Effector memory CD4-positive, alpha-beta T cell (primary cell): ENCODE data around the gene LRP1-AS.
A peak's percentile ranks its signal among the peaks of the same experiment; 100 is the strongest.

Experiments
- DNase-seq, 3 donors: peaks; one replicate each; pipeline ENCODE4 v3.0.0-alpha.2; 2020
- H3K27ac ChIP-seq: 2 replicates; pipeline ENCODE4 v1.7.0; 2013; ENCODE audit warnings: mild to moderate bottlenecking, low read length, moderate library complexity; ENCODE audit not compliant: insufficient read depth, poor library complexity, severe bottlenecking
- H3K27me3 ChIP-seq: replicated peaks from 2 replicates; pipeline ENCODE4 v1.7.0; 2013; ENCODE audit warnings: mild to moderate bottlenecking, low read length; ENCODE audit not compliant: insufficient read depth, control insufficient read depth, poor library complexity, severe bottlenecking
- H3K36me3 ChIP-seq: 2 replicates; pipeline ENCODE4 v1.7.0; 2013; ENCODE audit warnings: mild to moderate bottlenecking, low read length, moderate library complexity; ENCODE audit not compliant: control insufficient read depth, insufficient read depth
- H3K4me1 ChIP-seq: 2 replicates; pipeline ENCODE4 v1.7.0; 2013; ENCODE audit warnings: low read length, mild to moderate bottlenecking; ENCODE audit not compliant: control insufficient read depth, insufficient read depth, poor library complexity, severe bottlenecking
- H3K4me3 ChIP-seq: 2 replicates; pipeline ENCODE4 v1.7.0; 2013; ENCODE audit warnings: low read length, low read depth, mild to moderate bottlenecking; ENCODE audit not compliant: insufficient read depth, poor library complexity, severe bottlenecking
- H3K9me3 ChIP-seq: 2 replicates; pipeline ENCODE4 v1.7.0; 2013; ENCODE audit warnings: mild to moderate bottlenecking, low read length, moderate library complexity; ENCODE audit not compliant: control insufficient read depth

The LRP1-AS gene

GRCh38 chr12:57180321-57180989, 33.0 kb upstream of the LRP1-AS start:
- no peaks in the 10 kb centered on the region for H3K36me3 ChIP-seq

GRCh38 chr12:57179331-57180086, 32.1 kb upstream of the LRP1-AS start:
- DNase-seq: no peak
- Histone ChIP-seq H3K36me3 (no peaks in the 10 kb centered on the region), H3K27ac (no peak overlapping the region), H3K4me1 (no peaks in the 10 kb centered on the region), H3K4me3 (no peak overlapping the region), H3K27me3 (no peaks in the 10 kb centered on the region), H3K9me3 (no peaks in the 10 kb centered on the region)

More at GRCh38 chr12:57180321-57180989, 33.0 kb upstream of the LRP1-AS start:
- Histone ChIP-seq H3K27ac (no peak overlapping the region), H3K9me3 (no peaks in the 10 kb centered on the region), H3K4me1 (no peaks in the 10 kb centered on the region), H3K27me3 (no peaks in the 10 kb centered on the region), H3K4me3 (no peak overlapping the region)
- no peak for DNase-seq

GRCh38 chr12:57178213-57178612, 30.8 kb upstream of the LRP1-AS start:
- Histone ChIP-seq H3K4me3 (no peak overlapping the region), H3K36me3 (no peaks in the 10 kb centered on the region)

GRCh38 chr12:57177354-57177753, 29.9 kb upstream of the LRP1-AS start:
- Histone ChIP-seq H3K27ac (no peak overlapping the region), H3K36me3 (no peaks in the 10 kb centered on the region), H3K4me3 (no peak overlapping the region)

More at GRCh38 chr12:57178213-57178612, 30.8 kb upstream of the LRP1-AS start:
- DNase-seq: no peak
- H3K27ac ChIP-seq: no peak overlapping the region
- H3K27me3 ChIP-seq: no peaks in the 10 kb centered on the region
- H3K4me1 ChIP-seq: no peaks in the 10 kb centered on the region
- H3K9me3 ChIP-seq: no peaks in the 10 kb centered on the region

GRCh38 chr12:57176846-57177245, 29.4 kb upstream of the LRP1-AS start:
- H3K27me3 ChIP-seq: no peaks in the 10 kb centered on the region
- no peak for DNase-seq

More at GRCh38 chr12:57177354-57177753, 29.9 kb upstream of the LRP1-AS start:
- Histone ChIP-seq H3K4me1 (no peaks in the 10 kb centered on the region), H3K9me3 (no peaks in the 10 kb centered on the region), H3K27me3 (no peaks in the 10 kb centered on the region)
- DNase-seq: no peak

GRCh38 chr12:57176139-57176477, 28.7 kb upstream of the LRP1-AS start:
- no peak for DNase-seq
- no peak overlapping the region for H3K4me3 ChIP-seq
- H3K36me3 ChIP-seq: no peaks in the 10 kb centered on the region
- no peaks in the 10 kb centered on the region for H3K9me3 ChIP-seq
- H3K4me1 ChIP-seq: no peaks in the 10 kb centered on the region
- no peak overlapping the region for H3K27ac ChIP-seq
- no peaks in the 10 kb centered on the region for H3K27me3 ChIP-seq

More at GRCh38 chr12:57176846-57177245, 29.4 kb upstream of the LRP1-AS start:
- Histone ChIP-seq H3K27ac (no peak overlapping the region), H3K36me3 (no peaks in the 10 kb centered on the region), H3K9me3 (no peaks in the 10 kb centered on the region), H3K4me3 (no peak overlapping the region), H3K4me1 (no peaks in the 10 kb centered on the region)

- peak in 2 of 3 donors; percentile 5 to 18 for DNase-seq
- H3K9me3 ChIP-seq: no peaks in the 10 kb centered on the region
- no peak overlapping the region for H3K27ac ChIP-seq
- H3K27me3 ChIP-seq: no peaks in the 10 kb centered on the region
- H3K4me3 ChIP-seq: no peak overlapping the region
- no peaks in the 10 kb centered on the region for H3K4me1 ChIP-seq
- H3K36me3 ChIP-seq: no peaks in the 10 kb centered on the region
Observed at GRCh38 chr12:57175428-57176138, 28.2 kb upstream of the LRP1-AS start.

- H3K36me3 ChIP-seq: no peaks in the 10 kb centered on the region
- H3K4me1 ChIP-seq: no peaks in the 10 kb centered on the region
Observed at GRCh38 chr12:57173683-57174082, 26.3 kb upstream of the LRP1-AS start.

GRCh38 chr12:57173089-57173488, 25.7 kb upstream of the LRP1-AS start:
- Histone ChIP-seq H3K9me3 (no peaks in the 10 kb centered on the region), H3K27ac (no peak overlapping the region), H3K4me1 (no peaks in the 10 kb centered on the region), H3K27me3 (no peaks in the 10 kb centered on the region), H3K36me3 (no peaks in the 10 kb centered on the region), H3K4me3 (no peak overlapping the region)
- DNase-seq: no peak

More at GRCh38 chr12:57173683-57174082, 26.3 kb upstream of the LRP1-AS start:
- DNase-seq: no peak
- no peaks in the 10 kb centered on the region for H3K9me3 ChIP-seq
- H3K4me3 ChIP-seq: no peak overlapping the region
- no peaks in the 10 kb centered on the region for H3K27me3 ChIP-seq
- no peak overlapping the region for H3K27ac ChIP-seq

GRCh38 chr12:57171668-57172067, 24.2 kb upstream of the LRP1-AS start:
- Histone ChIP-seq H3K9me3 (no peaks in the 10 kb centered on the region), H3K4me1 (no peaks in the 10 kb centered on the region), H3K4me3 (no peak overlapping the region), H3K27me3 (no peaks in the 10 kb centered on the region), H3K27ac (no peak overlapping the region), H3K36me3 (no peaks in the 10 kb centered on the region)
- DNase-seq: no peak
